ENCODE data around the gene HBE1.

The HBE1 gene

GRCh38 chr11:5246772-5247471 lies 22.8 kb downstream of the HBE1 start:
- no peak for DNase-seq (ENCODE audit: low read depth)
- no peak overlapping the region for H3K4me3 ChIP-seq (ENCODE audit: low read depth, low read length)
- TF ChIP-seq, protein P1, sequence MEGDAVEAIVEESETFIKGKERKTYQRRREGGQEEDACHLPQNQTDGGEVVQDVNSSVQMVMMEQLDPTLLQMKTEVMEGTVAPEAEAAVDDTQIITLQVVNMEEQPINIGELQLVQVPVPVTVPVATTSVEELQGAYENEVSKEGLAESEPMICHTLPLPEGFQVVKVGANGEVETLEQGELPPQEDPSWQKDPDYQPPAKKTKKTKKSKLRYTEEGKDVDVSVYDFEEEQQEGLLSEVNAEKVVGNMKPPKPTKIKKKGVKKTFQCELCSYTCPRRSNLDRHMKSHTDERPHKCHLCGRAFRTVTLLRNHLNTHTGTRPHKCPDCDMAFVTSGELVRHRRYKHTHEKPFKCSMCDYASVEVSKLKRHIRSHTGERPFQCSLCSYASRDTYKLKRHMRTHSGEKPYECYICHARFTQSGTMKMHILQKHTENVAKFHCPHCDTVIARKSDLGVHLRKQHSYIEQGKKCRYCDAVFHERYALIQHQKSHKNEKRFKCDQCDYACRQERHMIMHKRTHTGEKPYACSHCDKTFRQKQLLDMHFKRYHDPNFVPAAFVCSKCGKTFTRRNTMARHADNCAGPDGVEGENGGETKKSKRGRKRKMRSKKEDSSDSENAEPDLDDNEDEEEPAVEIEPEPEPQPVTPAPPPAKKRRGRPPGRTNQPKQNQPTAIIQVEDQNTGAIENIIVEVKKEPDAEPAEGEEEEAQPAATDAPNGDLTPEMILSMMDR (IDR thresholded peaks at IDR 0.05; ENCODE audit: insufficient read depth, low read depth, low read length, missing control alignments): no peak

DNA sequence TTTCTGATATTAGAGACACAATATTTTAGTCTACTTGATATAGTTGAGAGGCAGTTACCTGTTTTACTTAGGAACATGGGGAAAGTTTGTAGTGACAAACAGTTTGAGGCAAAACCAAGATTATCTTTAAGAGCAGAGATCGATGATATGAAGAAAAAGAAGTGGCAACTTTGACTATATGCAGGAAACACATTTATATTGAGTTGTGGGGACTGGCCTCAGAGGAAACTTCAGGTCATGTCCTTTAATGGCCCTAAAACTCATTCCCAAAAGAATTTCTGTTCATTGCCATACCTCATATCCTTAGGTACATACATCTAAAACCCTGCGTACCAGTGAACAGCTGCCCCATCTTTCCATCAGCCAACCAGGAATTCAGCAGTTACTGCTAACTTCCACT lies 24.6 kb downstream of the HBE1 start:
- H3K4me3 ChIP-seq (ENCODE audit: low read depth, low read length): no peak overlapping the region
- no peak for DNase-seq (ENCODE audit: low read depth)
- TF ChIP-seq, protein P1 (IDR thresholded peaks at IDR 0.05; ENCODE audit: insufficient read depth, low read depth, low read length, missing control alignments): no peak

DNA sequence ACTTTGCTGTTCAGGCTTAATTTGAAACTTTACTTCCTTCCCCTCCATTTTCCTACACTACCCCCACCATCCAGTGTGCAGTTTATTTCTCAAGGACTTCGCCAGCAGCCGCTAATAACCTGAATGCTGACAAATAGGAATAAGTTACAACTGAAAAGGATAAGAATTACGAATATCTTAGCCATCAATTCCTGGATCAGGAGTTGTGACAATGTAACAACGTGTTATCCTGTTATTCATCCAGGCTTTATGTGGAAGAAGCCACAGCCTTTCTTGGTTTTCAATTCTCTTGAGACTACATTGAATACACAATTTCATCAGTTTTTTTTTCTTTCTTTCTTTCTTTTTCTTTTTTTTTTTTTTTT lies 25.9 kb downstream of the HBE1 start:
- no peak overlapping the region for H3K4me3 ChIP-seq (ENCODE audit: low read depth, low read length)

DNA sequence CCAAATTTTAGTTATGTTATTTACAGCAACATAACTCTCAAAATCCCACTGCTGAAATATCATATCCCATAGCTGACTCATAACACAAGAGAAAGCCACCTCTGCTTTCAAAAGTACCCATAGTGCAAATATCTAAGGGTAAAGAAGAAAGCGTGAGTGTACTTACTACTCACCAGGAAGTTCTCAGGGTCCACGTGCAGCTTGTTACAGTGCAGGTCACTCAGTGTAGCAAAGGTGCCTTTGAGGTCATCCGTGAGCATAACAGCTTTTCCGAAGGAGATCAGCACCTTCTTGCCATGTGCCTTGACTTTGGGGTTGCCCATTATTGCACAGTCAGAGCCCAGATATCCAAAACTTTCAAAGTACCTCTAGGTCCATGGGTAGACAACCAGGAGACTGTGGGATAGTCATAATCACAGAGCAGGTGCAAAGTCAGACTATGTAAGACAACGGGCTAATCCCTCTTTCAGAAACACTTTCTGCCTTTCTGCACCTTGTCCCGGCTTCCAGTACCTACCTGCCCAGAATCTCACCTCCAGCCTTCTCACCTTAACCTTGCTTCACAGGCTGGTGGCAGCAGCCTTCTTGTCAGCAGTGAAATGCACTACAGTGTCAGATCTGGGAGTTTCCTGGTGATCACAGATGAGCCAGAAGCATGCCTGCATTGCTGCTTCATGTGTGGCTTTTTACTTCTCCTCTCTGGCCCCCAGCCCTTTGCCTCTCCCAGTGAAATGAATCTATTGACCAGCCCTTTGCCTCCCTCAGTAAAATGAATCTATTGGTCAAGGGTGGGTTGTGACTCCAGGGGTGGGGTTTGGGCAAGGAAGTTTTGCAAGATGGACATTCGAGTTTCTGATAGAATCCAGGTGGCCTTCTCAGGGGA lies 26.6 kb downstream of the HBE1 start:
- DNase-seq (ENCODE audit: low read depth): peak; percentile 31
- H3K4me3 ChIP-seq (ENCODE audit: low read depth, low read length): no peak overlapping the region
- TF ChIP-seq, protein P1 (IDR thresholded peaks at IDR 0.05; ENCODE audit: insufficient read depth, low read depth, low read length, missing control alignments): no peak

More for the DNA sequence above, 25.9 kb downstream of the HBE1 start:
- DNase-seq (ENCODE audit: low read depth): no peak
- TF ChIP-seq, protein P1 (IDR thresholded peaks at IDR 0.05; ENCODE audit: insufficient read depth, low read depth, low read length, missing control alignments): no peak

DNA sequence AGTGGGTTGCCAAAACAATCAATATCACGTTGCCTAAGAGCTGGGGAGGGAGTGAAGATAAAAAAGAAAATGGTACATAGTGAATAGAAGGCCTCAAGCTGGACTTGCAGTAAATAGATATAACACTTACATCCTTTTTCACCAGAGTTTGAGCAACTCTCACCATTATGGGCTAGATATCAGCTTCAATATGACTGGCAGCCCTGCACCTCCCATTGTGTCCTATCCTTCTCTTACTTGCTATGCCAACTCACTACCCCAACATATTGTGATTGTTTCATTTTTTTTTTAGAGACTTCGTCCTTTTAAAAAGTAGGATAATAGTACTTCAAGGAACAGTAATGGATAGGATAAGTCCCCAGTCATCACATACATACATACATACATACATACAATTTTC lies 27.5 kb downstream of the HBE1 start:
- DNase-seq (ENCODE audit: low read depth): no peak
- TF ChIP-seq, protein P1 (IDR thresholded peaks at IDR 0.05; ENCODE audit: insufficient read depth, low read depth, low read length, missing control alignments): no peak
- no peak overlapping the region for H3K4me3 ChIP-seq (ENCODE audit: low read depth, low read length)

GRCh38 chr11:5241458-5241857 lies 28.3 kb downstream of the HBE1 start:
- no peak for DNase-seq (ENCODE audit: low read depth)
- TF ChIP-seq, protein P1 (IDR thresholded peaks at IDR 0.05; ENCODE audit: insufficient read depth, low read depth, low read length, missing control alignments): no peak
- no peak overlapping the region for H3K4me3 ChIP-seq (ENCODE audit: low read depth, low read length)
